Activated T-cell treated with anti-CD3 and anti-CD28 coated beads, Interleukin-2, amount 50 U/mL, for 72 hours (primary cell): ENCODE data around the gene TBC1D30. TPM values are rescaled to one million over a fixed set of nuclear protein-coding genes. Genes with fewer than 3 reads are reported as not detected.

Source experiments
- ATAC-seq, 2 donors: fragments of 150-1000 bp; cut with Tn5 transposase; replicated peaks in 1 of 2; 2 replicates each; pipeline ENCODE4 v1.10.0; 2021; ENCODE audit warnings: moderate library complexity in 2 of 2, mild to moderate bottlenecking in 1 of 2
- DNase-seq, 2 donors: peaks; one replicate each; pipeline ENCODE4 v3.0.0; 2021 to 2022; ENCODE audit warnings: mixed read lengths in 1 of 2
- H3K27ac Mint-ChIP-seq: one replicate; pipeline ENCODE4 v1.8.0; 2022; ENCODE audit warnings: mild to moderate bottlenecking, moderate library complexity, mixed read lengths
- H3K27me3 Mint-ChIP-seq: one replicate; pipeline ENCODE4 v1.8.0; 2022; ENCODE audit warnings: low read depth, mixed read lengths
- H3K36me3 Mint-ChIP-seq, 2 donors: one replicate each; pipeline ENCODE4 v1.8.0; 2022; ENCODE audit warnings: mixed read lengths in 2 of 2, mild to moderate bottlenecking in 1 of 2; ENCODE audit not compliant: insufficient read depth in 2 of 2
- H3K4me1 Mint-ChIP-seq: one replicate; pipeline ENCODE4 v1.8.0; 2022; ENCODE audit warnings: low read depth, mixed read lengths
- H3K4me3 Mint-ChIP-seq, 2 donors: one replicate each; pipeline ENCODE4 v1.8.0; 2022; ENCODE audit warnings: mild to moderate bottlenecking in 2 of 2, mixed read lengths in 2 of 2, moderate library complexity in 2 of 2
- H3K9me3 Mint-ChIP-seq, 2 donors: one replicate each; pipeline ENCODE4 v1.8.0; 2022; ENCODE audit warnings: mixed read lengths in 2 of 2
- total RNA-seq, 2 donors: library from RNA; stranded (reverse); gene quantifications; one replicate each; pipeline ENCODE4 v1.2.3, GENCODE V29; 2022

Gene TBC1D30
- total RNA-seq, 2 donors from 2014 or later: 0.14 to 0.94 TPM

DNA sequence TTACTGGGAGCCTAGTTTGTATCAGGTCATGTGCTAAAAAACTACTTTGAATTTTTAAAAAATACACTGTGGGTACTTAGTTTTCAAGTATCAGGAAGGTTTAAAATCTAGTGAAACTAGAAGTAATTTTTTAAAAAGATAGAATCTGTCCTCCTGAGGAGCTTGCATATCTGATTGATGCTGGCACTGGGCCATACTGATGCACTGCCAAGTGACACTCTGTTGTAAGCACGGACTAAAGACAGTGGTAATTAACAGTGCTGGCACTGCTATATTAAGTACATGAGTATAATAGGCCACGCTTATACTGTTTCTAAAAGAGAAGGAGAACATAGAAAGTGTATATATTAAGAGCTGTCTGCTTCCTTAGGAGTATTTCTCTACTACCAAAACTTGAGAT is 10.0 kb upstream of the TBC1D30 start:
- no peak for ATAC-seq
- H3K4me3 Mint-ChIP-seq: no peak overlapping the region
- no peak for DNase-seq
- peaks cover 34% of the 10 kb centered on the region for H3K27me3 Mint-ChIP-seq
- no peak overlapping the region for H3K27ac Mint-ChIP-seq
- no peaks in the 10 kb centered on the region for H3K36me3 Mint-ChIP-seq
- no peaks in the 10 kb centered on the region for H3K9me3 Mint-ChIP-seq
- no peaks in the 10 kb centered on the region for H3K4me1 Mint-ChIP-seq

DNA sequence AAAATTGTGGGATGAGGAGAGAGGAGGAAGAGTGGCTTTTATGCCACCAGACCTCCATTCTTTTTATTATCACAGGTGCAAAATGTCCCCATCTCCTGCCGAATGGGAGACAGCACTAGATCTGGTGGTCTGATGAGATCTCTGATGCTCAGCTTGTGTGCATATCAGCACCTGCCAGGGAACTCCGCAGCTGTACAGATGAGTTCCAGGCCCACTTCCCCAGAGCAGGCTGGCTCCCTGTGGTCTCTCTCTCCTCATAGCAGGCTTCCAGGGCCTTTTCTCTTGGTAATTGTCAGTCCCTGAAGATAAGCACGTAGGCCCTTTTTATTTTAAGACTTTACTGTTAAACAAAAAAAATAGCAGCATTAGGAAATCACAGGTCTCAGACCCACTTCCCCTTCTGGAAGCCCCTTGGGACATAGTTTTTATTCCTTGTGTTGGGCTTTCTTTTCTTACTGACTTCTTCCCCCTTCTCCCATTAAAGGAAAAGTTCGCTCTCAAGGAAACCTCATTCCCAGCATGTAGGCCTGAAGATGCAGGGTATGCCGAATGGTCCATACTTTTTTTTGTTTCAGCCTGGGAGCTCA is 4.5 kb upstream of the TBC1D30 start:
- Mint-ChIP-seq H3K36me3 (peaks cover 0 to 2% of the 10 kb centered on the region in 2 donors), H3K4me3 (no peak overlapping the region), H3K9me3 (no peaks in the 10 kb centered on the region), H3K27ac (no peak overlapping the region), H3K4me1 (peaks cover 5% of the 10 kb centered on the region), H3K27me3 (peaks cover 25% of the 10 kb centered on the region)
- ATAC-seq (no peak), DNase-seq (no peak)

DNA sequence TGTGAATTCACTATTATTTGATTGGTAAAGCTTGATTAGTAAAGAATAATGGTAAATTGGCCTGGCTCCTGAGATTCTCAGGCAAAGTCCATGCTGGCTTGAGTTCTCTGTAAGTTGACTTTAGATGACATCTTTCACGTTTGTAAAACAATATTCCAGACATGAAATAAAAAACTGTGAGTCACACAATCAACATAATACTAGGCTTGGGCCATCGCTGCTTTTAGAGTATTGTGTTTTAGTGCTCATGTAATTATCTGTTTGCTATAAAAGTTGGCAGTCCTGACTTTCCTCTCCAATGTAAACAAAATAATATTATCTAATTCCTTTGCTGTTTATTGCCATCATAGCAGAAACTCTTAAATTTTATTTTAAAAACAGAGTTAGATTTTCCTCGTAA is 3.9 kb upstream of the TBC1D30 start:
- no peaks in the 10 kb centered on the region for H3K9me3 Mint-ChIP-seq
- ATAC-seq (no peak), DNase-seq (no peak)
- H3K36me3 Mint-ChIP-seq: peaks cover 0 to 2% of the 10 kb centered on the region in 2 donors
- peaks cover 32% of the 10 kb centered on the region for H3K27me3 Mint-ChIP-seq
- H3K4me3 Mint-ChIP-seq: no peak overlapping the region
- peaks cover 11% of the 10 kb centered on the region for H3K4me1 Mint-ChIP-seq
- no peak overlapping the region for H3K27ac Mint-ChIP-seq

DNA sequence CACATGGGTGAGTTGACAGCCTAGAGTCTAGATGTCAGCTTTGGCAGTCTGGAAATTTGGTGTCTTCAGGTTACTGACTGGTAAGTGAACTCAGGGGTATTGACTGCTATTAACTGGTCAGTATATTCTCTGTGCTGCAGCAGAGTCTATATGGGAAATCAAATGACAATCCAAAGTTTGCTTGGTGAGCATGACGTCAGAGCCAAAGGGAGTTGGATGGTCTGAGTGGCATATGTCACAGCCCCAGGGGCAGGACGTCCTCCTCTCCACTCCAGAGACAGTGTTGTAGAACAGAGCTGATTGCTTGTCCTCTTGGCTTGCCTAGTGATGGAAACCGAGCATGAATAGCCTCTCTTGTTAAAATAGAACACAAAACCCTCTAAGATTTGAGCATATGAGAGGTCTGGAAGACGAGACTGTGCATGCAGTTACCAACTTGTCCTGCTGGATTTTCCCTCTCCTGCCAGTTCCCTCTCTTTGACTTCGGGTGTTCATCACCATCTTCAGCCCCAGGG is 3.3 kb upstream of the TBC1D30 start:
- Mint-ChIP-seq H3K27me3 (peaks cover 37% of the 10 kb centered on the region), H3K27ac (no peak overlapping the region), H3K36me3 (peaks cover 0 to 2% of the 10 kb centered on the region in 2 donors), H3K4me3 (no peak overlapping the region), H3K9me3 (no peaks in the 10 kb centered on the region), H3K4me1 (peaks cover 17% of the 10 kb centered on the region)
- DNase-seq (no peak), ATAC-seq (no peak)

DNA sequence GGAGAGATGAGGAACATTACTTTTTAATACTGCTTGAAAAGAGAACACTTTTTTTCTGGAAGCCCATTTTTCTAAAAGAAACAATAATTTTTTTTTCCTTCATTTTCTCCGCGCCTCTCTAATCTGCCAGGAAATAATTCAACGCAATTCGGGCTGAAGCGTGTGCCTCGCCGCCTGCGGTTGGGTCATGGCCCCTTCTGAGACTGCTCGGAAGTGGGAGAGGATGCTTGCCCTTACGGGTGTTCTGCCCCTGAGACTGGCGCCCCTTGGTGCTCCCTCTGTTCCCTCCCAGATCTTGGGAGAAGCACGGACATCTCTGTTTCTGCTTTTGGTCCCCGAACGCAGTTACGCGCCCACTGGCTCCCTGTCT is 332 bp upstream of the TBC1D30 start:
- no peak overlapping the region for H3K27ac Mint-ChIP-seq
- no peak for DNase-seq
- peaks cover 0 to 2% of the 10 kb centered on the region in 2 donors for H3K36me3 Mint-ChIP-seq
- ATAC-seq: peak; percentile 16 to 26
- peaks cover 21% of the 10 kb centered on the region for H3K4me1 Mint-ChIP-seq
- H3K4me3 Mint-ChIP-seq: peak overlapping the region; percentile 89 to 91
- peaks cover 50% of the 10 kb centered on the region for H3K27me3 Mint-ChIP-seq
- H3K9me3 Mint-ChIP-seq: no peaks in the 10 kb centered on the region

GRCh38 chr12:64825143-64826021 is 935 bp downstream of the TBC1D30 start:
- Mint-ChIP-seq H3K4me1 (peaks cover 21% of the 10 kb centered on the region), H3K36me3 (peaks cover 0 to 2% of the 10 kb centered on the region in 2 donors), H3K4me3 (peak overlapping the region; percentile 89 to 91), H3K27ac (no peak overlapping the region), H3K9me3 (no peaks in the 10 kb centered on the region), H3K27me3 (peaks cover 63% of the 10 kb centered on the region)
- peak; percentile 23 to 47 for ATAC-seq
- DNase-seq: peak in 1 of 2 donors; percentile 7

GRCh38 chr12:64826234-64826633 is 1.8 kb downstream of the TBC1D30 start:
- H3K27ac Mint-ChIP-seq: no peak overlapping the region
- H3K9me3 Mint-ChIP-seq: no peaks in the 10 kb centered on the region
- H3K4me1 Mint-ChIP-seq: peaks cover 21% of the 10 kb centered on the region
- H3K4me3 Mint-ChIP-seq: peak overlapping the region; percentile 78 to 89
- peaks cover 0 to 2% of the 10 kb centered on the region in 2 donors for H3K36me3 Mint-ChIP-seq
- ATAC-seq (peak; percentile 60 to 63), DNase-seq (peak; percentile 42 to 55)
- peaks cover 64% of the 10 kb centered on the region for H3K27me3 Mint-ChIP-seq

DNA sequence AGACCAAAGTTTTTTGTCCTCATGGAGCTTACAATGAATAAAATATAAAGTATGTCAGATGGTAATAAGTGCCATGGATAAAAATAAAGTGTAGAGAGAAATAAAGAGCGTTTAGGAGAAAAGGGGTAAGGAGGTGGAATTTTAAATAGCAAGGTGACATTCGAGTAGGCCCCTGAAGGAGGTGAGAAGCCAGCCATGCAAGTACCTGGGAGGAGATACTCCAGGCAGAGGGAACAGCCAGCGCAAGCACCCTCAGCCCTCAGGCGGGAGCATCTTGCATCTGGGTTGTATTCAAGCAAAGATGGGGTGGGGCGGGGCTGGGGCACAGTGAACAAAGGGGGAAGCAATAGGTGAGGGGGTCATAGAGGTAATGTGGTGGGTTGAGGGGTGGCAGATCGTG is 4.3 kb downstream of the TBC1D30 start:
- Mint-ChIP-seq H3K27ac (no peak overlapping the region), H3K27me3 (peaks cover 64% of the 10 kb centered on the region), H3K4me1 (peaks cover 21% of the 10 kb centered on the region)

DNA sequence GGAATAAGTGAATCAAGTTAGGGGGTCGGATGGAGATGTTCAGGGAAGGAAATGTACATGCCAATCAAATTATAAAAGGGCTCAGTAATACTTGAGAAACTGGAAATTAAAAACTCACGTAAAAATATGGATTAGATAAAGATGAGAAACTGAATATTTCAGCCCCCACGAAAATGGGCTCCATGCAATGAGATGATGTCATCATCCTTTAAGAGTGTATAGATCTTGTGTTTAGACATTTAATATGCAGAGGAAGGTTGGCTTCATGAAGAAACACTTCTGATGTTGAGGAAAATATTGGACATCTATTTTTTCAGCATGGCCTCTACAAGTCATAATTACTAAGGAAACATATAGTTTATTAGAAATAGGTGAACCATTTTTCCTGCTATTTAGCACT is 9.5 kb downstream of the TBC1D30 start:
- ATAC-seq (no peak), DNase-seq (no peak)
- Mint-ChIP-seq H3K9me3 (no peaks in the 10 kb centered on the region), H3K27me3 (peaks cover 16% of the 10 kb centered on the region), H3K4me3 (no peak overlapping the region), H3K36me3 (no peaks in the 10 kb centered on the region), H3K4me1 (no peaks in the 10 kb centered on the region), H3K27ac (no peak overlapping the region)

More for the DNA sequence above, 4.3 kb downstream of the TBC1D30 start:
- ATAC-seq (no peak), DNase-seq (no peak)
- Mint-ChIP-seq H3K36me3 (no peaks in the 10 kb centered on the region), H3K9me3 (no peaks in the 10 kb centered on the region), H3K4me3 (no peak overlapping the region)

DNA sequence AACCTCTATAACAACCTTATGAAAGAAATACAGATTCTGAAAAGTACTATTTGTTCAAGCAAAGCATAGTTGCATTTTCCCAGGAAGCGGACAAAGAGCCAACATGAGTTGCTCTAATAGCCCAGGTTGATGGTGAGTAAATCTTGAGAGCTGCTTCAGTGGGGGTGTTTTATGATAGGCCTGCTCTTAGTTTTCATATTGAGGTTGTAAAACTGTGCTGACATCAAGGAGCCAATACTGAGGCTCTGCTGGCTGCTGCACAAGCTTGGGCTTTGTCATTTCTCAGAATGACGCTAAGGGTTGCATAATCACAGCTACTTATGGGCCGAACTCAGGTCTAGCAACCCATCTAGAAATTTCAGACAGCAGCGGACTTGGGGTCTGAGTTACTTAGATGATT is 11.5 kb downstream of the TBC1D30 start:
- Mint-ChIP-seq H3K36me3 (no peaks in the 10 kb centered on the region), H3K27me3 (no peaks in the 10 kb centered on the region), H3K27ac (no peak overlapping the region), H3K4me3 (no peak overlapping the region), H3K4me1 (no peaks in the 10 kb centered on the region), H3K9me3 (no peaks in the 10 kb centered on the region)
- ATAC-seq (no peak), DNase-seq (no peak)

DNA sequence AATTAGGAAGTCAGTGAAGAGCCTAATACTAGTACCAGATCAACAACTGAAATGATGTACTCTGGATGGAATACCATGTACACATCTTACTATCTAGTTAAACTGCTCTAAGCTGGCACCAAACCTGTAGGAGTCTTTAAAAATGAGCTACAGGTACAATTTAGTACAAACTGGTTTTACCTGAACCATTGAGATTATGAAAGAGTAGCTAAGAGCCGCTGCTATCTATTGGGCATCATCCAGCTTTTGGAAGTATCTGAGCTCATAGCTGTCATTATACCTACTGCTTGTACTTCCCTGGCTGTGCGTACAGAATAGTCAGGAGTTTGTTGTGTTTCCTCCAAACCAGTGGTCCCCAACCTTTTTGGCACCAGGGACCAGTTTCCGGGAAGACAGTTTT is 12.4 kb downstream of the TBC1D30 start:
- Mint-ChIP-seq H3K27me3 (no peaks in the 10 kb centered on the region), H3K4me3 (no peak overlapping the region), H3K36me3 (no peaks in the 10 kb centered on the region), H3K9me3 (no peaks in the 10 kb centered on the region), H3K4me1 (no peaks in the 10 kb centered on the region), H3K27ac (no peak overlapping the region)
- ATAC-seq: no peak
- DNase-seq: no peak

- Mint-ChIP-seq H3K27me3 (no peaks in the 10 kb centered on the region), H3K9me3 (no peaks in the 10 kb centered on the region), H3K4me3 (no peak overlapping the region), H3K36me3 (no peaks in the 10 kb centered on the region), H3K27ac (no peak overlapping the region), H3K4me1 (no peaks in the 10 kb centered on the region)
- DNase-seq (no peak), ATAC-seq (no peak)
Measured at GRCh38 chr12:64837427-64837826, 13.0 kb downstream of the TBC1D30 start.

GRCh38 chr12:64840119-64840518 is 15.7 kb downstream of the TBC1D30 start:
- Mint-ChIP-seq H3K4me1 (no peaks in the 10 kb centered on the region), H3K9me3 (no peaks in the 10 kb centered on the region), H3K27me3 (no peaks in the 10 kb centered on the region), H3K36me3 (no peaks in the 10 kb centered on the region), H3K27ac (no peak overlapping the region), H3K4me3 (no peak overlapping the region)
- ATAC-seq: no peak
- no peak for DNase-seq
